GM19193 (cell line): Measurements from ENCODE around the gene GUCA2A.

Experiments used
- POLR2A ChIP-seq: IDR thresholded peaks from 4 replicates; pipeline ENCODE4 v1.6.1; 2011; ENCODE audit not compliant: insufficient read depth, insufficient read length; ENCODE audit errors: extremely low read depth

GUCA2A gene

DNA sequence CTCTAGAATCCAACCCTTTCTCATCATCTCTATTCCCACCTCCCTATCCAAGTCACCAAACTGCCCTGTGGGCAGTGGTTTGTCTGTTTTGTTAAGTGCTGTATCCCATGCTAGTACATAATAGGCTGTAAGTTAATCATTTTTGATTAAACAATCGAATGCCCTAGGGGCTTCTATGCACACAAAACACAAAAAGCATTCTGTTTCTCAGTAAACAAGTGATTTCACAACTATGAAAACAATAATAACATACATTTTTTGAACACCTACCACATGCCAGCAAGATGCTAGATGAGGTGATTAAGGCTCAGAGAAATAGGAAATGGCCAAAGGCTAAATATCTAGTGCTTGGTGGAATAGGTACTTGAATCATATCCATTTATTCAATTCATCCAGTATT is 16.4 kb downstream of the GUCA2A start:
- no peak for TF ChIP-seq POLR2A

DNA sequence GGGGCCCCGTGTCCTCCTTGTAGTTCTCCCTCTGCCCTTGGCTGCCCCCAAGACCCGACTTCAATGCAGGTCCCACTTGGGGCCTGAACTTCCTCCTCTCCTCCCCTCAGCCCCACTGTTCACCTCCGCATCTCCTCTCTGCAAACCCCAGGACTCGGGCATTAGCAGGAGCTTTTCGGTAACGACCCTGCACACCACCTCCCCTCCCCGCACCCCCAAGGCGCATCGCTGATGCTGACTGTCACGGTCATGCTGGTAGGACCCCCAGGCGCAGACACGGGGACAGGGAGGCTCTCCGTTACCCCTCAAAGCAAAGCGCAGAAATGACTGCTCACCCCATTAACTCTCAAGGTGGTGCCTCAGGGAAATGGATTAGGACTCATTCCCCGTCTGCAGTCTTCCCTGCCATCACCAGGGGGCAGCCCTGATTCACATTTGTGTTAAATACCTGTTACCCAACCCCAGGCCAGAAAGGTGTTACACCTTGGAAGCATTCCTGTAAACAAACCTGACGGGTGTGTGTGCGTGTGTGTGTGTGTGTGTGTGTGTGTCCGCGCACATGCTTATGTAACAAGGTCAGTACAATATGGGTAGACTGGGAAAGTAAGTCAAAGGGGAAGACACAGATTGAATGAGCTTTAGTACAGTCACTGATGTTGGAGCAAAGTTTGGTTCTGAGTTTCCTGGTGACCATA is 17.8 kb downstream of the GUCA2A start:
- TF ChIP-seq POLR2A: no peak

- TF ChIP-seq POLR2A: no peak
These were observed 18.6 kb downstream of the GUCA2A start for GRCh38 chr1:42145764-42146625.

DNA sequence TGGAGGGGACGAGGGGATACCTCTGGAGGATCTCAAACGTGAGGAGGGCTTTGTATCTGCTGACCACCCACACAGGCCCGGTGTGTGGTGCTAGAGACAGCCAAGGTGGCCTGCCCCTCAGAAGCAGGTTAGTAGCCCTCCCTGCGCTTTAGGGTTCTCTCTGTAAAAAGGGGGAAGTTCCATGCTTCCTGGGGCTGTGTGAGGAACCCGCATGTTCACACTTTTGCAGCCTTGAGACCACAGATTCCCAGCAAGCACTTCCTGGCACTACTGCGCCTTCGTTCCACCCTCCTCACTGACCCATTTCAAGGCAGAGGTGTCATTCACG is 19.2 kb downstream of the GUCA2A start:
- TF ChIP-seq POLR2A: no peak

DNA sequence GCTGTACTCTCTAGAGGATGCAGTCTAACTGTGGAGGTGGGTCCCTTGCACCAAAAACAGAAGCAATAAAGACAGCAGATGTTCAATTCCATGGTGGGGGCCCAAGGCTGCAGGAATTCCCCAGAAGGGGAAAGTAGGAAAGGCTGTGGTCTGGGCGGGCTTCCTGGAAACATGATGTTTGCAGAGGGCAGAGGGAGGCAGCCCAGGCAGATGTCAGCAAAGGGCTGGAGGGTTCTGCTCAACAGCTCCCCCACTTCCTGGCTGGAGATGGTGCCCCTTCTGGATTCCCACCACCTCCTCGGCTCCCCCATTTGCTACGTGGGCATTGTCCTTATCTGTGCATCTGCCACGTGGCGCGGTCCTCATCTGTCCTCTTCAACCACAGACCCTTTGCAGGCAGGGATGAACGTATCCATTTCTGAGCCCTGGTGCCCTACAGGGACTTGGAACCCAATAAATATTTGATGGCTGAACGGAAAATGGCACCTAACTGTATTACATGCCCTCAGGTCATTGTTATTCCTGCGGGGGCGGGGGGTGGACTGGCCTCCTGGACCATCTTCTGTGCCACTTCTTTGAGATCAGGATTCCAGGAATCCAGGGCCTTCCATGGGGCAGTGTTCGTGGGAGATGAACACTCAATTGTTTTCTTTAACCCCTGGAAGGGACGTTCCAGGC is 19.7 kb downstream of the GUCA2A start:
- no peak for TF ChIP-seq POLR2A

GRCh38 chr1:42143896-42144710 is 20.4 kb downstream of the GUCA2A start:
- no peak for TF ChIP-seq POLR2A

DNA sequence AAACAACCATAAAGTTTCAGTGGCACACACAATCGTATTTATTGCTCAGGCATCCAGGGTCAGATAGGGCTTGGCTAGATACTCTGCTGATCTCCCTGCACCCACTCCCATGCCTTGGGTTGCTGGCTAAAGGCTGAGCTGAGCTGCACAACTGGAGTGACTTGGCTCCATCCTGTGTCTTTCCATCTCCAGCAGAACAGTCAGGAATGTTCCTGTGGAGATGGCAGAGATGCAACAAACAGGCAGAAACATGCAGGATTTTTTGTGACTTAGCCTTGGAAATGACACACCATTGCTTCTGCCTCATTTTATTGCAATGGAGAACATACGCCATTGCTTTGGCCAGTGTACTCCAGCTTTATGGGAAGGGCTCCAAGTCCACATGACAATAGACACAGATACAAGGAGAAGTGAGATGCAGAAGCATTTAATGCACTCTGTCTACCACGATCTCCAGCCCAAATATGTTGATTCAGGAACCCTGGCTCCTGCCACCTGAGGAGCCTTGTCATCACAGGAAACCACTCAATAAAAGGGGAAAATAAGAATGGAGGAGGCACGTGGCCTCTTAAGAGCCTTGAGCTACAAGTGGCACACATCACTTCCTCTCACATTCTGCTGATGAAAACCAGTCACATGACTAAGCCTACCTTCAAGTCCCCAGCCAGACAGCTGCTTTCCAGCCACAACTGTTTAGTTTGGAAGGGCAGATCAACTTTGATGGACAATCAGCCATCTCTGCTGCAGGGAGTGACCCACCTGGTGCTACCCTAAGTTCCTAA is 21.5 kb downstream of the GUCA2A start:
- no peak for TF ChIP-seq POLR2A

GRCh38 chr1:42141978-42142377 is 22.6 kb downstream of the GUCA2A start:
- TF ChIP-seq POLR2A: no peak

- no peak for TF ChIP-seq POLR2A
These were observed 24.4 kb downstream of the GUCA2A start for GRCh38 chr1:42140191-42140590.

- no peak for TF ChIP-seq POLR2A
These were observed 25.1 kb downstream of the GUCA2A start for GRCh38 chr1:42139444-42139843.

DNA sequence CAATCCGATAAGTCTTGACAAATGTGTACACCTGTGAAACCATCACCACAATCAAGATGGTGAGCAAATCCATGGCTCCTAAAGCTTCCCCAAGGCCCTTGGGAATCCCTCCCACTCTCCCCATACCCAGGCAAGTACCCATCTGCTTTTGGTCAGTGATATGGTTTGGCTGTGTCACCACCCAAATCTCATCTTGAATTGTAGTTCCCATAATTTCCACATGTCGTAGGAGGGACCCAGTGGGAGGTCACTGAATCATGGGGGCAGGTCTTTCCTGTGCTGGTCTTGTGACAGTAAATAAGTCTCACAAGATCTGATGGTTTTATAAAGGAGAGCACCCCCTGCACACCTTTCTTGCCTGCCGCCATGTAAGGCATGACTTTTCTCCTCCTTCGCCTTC is 26.0 kb downstream of the GUCA2A start:
- TF ChIP-seq POLR2A: no peak

DNA sequence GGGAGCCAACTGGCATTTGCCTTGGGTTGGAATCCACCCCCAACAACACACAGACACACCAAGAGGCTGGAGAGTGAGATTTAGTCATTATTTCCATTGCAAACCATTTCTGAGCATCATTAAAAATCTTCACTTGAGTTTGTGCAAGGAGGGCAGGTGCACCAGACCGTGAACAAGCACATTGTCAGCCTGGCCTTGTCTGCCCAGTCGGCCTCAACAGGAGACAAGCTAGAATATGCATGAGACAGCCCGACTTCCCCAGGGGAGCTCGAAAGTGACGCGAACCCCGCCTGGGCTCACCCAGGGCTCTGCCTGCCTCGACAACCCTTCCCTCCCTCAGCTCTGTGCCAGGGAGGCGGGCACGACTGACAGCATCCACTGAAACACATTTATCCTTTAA is 26.8 kb downstream of the GUCA2A start:
- TF ChIP-seq POLR2A: no peak

GRCh38 chr1:42136466-42136865 is 28.1 kb downstream of the GUCA2A start:
- TF ChIP-seq POLR2A: no peak

DNA sequence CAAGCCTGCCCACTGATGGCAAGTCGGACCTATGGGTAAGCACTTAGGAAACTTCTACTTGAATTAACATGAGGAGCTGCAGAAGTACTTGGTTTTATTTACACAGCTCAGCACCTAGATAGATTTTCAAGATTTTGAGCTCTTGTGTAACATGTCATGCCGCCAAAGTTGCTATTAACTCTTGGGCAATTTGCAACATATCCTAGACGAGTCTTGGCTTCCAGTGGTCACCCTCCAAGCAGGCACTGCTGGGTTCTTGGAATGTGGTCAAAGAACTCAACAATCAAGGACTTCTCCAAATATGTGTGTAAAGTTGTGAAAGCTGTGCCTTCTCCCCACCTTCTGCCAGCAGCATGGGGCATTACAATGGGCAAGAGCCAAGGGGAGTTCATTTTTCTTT is 29.1 kb downstream of the GUCA2A start:
- no peak for TF ChIP-seq POLR2A
